Amniotic epithelial cell (primary cell): Measurements from ENCODE around the gene OCIAD2.
"Not testable (repeated sequence)": the region's sequence is repeated elsewhere in the genome, so short reads cannot be mapped to it uniquely, and the experiment has no call there.

ENCODE experiments used
- DNase-seq: peaks from one replicate; pipeline ENCODE4 v3.0.0-alpha.2; 2010; ENCODE audit warnings: low read depth

The OCIAD2 gene

GRCh38 chr4:48907706-48908477 lies 1.3 kb upstream of the OCIAD2 start:
- no peak for DNase-seq

DNA sequence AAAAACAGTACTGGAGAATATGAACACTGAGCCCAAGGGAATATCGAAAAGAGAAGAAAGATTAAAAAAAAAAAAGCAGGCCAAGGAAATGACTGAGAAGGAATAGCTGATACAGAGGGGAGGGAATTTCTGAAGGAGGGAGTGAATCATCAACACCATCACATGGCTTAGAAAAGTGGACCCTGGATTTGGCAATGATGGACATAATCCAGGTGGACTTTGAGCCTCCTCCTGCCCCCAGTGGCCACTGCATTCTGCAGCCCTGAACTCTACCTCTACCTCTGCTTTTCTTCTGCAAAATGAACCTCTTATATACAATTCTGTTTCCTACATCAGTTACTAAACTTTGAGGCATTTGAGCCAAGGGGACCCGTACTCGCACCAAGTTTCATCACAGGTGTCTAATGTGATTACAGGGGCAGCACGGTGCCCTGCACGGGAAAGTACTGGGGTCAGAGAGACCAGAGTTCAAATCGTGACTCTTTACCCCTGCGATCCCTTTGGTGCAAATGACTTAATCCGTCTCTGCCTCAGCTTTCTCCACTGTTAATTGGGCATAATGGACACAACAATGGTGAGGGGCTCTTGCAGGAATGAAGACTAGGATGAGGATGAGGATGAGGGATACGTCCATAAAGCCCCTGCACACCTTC lies 1.1 kb downstream of the OCIAD2 start:
- peak; percentile 79 for DNase-seq

DNA sequence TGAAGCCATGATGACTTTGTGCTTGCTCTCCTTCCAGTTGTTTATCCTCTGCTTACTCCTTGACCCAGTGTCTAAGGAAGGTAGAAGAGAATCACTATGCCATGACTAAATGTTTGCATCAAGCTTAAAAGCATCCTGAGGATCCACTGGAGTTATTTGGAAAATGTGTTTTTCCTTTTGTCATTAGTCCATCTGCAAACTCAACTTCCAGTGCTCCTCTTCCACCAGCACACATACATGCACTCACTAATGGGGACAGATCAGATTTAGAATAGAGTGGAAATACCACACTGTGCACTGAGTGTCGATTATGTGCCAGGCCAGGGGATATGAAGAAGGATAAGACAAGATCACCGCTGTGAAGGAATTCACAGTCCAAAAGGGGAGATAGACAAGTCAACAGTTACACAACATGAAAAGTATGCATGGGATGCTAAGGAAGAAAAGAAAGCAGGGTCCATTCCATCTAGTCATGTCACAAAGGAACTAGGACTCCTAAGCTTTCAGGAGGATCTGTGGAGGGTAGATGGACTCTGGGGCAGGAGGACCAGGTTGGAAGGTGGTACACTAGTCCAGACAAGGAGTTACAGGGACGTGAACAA lies 1.9 kb downstream of the OCIAD2 start:
- DNase-seq = peak; percentile 30

DNA sequence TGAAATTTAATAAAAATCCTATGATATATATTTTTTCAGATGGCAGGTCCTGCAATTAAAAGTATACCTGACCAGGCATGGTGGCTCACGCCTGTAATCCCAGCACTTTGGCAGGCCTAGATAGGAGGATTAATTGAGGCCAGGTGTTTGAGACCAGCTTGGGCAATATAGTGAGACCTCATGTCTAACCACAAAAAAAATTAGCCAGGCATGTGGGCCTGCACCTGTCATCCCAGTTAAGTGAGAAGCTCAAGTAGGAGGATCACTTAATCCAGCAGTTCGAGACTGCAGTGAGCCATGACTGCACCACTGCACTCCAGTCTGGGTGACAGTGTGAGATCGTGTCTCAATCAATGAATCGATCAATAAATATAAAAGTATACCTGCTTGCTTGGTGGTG lies 2.5 kb downstream of the OCIAD2 start:
- no peak for DNase-seq

DNA sequence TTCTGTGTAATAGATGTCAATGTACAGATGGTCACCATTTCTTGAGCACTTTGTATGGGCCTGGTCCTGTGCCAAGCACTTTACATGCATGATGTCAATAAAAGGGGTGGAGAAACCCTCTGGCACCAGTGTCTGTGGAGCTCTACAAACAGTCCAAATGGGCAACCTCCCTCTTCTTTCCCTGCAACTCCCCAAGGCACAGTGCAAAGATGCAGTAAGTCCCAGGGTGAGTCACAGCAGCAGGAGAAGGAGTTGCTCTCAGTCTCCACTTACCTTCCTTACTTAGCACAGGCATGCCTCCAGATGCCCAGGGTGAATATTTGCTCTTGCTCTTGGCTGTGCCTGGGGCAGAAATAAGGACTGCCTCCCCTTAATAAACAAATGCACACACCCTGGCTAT lies 4.3 kb downstream of the OCIAD2 start:
- no peak for DNase-seq

- no peak for DNase-seq
Observed at GRCh38 chr4:48901196-48901595, 5.4 kb downstream of the OCIAD2 start.

DNA sequence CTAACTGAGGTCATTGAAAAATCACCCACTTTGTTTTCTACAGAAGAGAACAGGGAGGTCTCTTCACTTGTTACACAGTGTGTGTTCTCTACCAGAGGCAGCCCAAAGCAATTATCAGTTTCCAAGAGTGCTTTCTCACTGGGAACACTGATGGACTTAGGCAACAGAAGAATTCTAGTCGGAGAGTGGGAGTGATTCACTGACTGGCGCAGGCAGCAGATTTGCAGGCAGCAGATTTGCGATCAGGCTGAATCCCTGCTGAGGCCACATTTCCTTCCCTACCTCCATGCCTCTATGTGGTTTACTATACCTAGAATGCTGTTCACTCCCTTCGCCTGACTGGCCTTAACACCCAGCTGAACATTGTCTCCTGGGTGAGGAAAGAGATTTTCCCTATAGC lies 6.6 kb downstream of the OCIAD2 start:
- peak; percentile 88 for DNase-seq

- DNase-seq = no peak
Observed at GRCh38 chr4:48899432-48899749, 7.2 kb downstream of the OCIAD2 start.

DNA sequence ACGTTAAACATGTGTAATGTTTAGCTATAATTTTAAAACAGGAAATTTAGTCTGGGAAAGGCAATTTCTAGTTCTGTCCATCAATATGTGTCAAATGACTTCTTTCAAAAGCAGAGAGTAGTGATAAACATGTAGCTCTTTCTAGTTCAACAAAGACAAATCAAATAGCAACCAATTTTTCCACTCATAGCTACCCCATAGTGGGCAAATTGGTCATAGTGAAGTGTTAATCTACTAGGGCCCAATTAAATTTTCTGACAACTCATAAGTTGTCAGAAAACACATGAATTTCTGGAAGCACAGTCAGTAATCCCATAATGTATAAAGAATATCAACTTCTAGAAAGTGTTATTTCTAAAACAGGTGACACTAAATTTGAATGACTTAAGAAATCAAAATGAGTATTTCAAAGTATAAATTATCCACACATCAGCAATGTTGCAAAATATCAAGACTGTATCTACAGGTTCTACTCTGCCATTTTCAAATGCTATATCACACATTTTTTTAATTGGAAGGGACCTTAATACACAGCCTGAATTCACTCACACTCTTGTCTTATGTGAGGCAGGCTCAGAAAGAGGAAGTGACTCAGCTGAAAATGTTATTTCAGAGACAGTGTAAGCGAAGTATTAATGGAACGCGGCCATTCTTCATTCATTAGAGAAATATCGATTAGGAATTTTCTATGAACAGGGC lies 7.7 kb downstream of the OCIAD2 start:
- DNase-seq = no peak

DNA sequence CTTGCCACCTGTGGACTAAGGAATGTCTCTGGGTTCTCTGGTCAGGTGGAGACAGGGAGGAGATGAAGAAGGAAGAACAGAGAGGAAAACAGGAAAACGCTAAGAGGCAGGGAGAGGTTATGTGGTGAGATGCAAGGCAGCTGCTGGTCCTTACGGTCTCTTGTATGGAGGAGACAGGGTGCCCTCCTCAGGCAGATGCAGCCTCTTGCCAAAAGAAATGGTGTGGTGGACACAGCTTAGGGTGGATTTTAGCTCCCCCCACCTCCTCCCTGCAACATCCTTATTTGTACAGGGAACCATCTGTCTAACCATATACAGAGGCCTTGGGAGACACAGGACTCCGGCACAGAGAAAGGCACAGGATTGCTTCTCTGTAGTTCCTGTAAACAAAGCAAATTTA lies 9.7 kb downstream of the OCIAD2 start:
- DNase-seq = no peak

GRCh38 chr4:48891028-48891619 lies 15.4 kb downstream of the OCIAD2 start:
- DNase-seq = no peak

- not testable (repeated sequence) for DNase-seq
Observed at GRCh38 chr4:48889750-48890149, 16.8 kb downstream of the OCIAD2 start.

- not testable (repeated sequence) for DNase-seq
Observed at GRCh38 chr4:48881646-48882045, 24.9 kb downstream of the OCIAD2 start.

- no peak for DNase-seq
Observed at GRCh38 chr4:48879561-48880442, 26.8 kb downstream of the OCIAD2 start.

DNA sequence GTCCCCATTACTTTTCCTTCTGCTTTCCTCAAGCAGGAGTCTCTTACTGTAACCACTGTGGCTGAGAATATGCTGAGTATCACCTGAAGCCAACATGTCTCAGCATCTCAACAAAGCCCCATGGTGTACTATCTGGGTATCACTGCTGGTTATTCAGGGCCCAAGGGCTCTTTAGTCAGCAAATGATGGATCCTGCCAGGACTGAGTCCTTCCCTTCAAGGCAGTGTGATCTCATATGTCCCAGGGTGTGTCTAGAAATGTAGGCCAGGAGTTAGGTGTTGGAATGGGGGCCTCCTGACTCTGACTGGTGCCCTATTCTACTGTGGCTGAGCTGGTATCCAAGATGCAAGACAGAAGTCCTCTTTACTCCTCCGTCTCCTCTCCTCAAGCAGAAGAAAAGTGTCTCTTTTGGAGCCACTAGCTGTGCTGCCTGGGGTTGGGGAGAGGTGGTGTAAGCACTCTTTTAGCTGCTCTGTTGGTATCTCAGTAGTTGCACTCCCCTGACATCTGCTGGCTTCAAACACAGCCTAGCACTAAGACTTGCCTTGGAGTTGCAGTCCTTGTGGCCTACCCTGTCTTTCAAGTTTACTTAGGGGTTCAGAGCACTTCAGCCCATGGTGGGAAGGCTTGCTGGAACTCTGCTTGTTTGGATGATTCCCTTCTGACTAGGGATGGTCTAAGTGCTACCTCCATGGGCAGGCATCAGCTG lies 28.6 kb downstream of the OCIAD2 start:
- DNase-seq = no peak

- not testable (repeated sequence) for DNase-seq
Observed at GRCh38 chr4:48864696-48865095, 41.9 kb downstream of the OCIAD2 start.

DNA sequence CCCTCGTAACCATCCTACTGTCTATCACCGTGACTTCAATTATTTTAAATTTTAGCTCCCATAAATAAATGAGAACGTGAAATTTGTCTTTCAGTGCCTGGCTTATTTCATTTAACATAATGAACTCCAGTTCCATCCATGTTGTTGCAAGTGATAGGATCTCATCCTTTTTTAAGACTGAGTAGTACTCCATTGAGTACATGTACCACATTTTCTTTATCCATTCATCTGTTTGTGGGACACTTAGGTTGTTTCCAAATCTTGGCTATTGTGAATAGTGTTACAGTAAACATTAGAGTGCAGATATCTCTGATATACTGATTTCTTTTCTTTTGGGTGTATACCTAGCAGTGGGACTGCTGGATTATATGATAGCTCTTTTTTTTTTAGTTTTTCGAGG lies 42.8 kb downstream of the OCIAD2 start:
- no peak for DNase-seq

- no peak for DNase-seq
Observed at GRCh38 chr4:48862661-48863060, 43.9 kb downstream of the OCIAD2 start.

DNA sequence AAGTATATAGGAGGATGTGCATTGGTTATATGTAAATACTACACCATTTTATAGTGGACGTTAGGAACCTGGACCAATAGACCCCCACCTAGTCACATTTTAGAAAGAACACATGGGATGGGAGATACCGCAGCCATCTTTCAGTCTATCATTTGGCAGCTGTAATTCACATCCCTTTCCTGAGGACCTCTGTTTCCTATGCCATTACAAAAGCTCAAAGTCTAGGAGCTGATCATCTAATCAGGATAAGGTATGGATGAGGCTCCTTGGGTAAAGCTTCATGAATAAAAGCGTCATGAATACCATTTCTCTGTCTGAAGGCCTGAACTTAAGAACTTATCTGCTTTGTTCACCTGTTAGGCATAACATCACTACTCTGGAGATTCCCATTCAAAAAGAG lies 44.5 kb downstream of the OCIAD2 start:
- no peak for DNase-seq

GRCh38 chr4:48858130-48858529 lies 48.4 kb downstream of the OCIAD2 start:
- DNase-seq = peak; percentile 66

- peak; percentile 55 for DNase-seq
Observed at GRCh38 chr4:48854982-48855381, 51.6 kb downstream of the OCIAD2 start.
